ENCODE data around the gene LMAN1L.
A peak's percentile ranks its signal among the peaks of the same experiment; 100 is the strongest.

Gene LMAN1L

DNA sequence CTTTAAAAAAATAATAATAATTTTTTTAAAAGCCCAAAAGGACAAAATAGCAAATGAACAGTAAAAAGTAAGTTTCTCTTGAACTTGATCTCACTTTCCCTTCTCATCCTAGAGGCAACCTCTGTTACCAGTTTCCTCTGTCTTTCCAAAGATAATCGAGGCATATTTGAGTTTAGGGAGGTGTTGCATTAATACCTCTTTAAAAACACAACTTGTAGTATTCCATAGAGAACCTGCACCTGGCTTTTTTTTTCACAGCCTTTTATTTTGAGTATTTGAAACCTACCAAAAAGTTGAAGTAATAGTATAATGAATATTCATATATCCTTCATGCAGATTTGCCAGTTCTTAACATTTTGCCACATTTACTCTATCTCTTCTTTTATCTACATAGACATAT, 21.6 kb upstream of the LMAN1L start:
- Histone ChIP-seq H3K27ac (peak overlapping the region; percentile 74), H3K36me3 (replicated peaks) (no peaks in the 10 kb centered on the region), H3K27me3 (replicated peaks) (no peaks in the 10 kb centered on the region), H3K4me3 (ENCODE audit: low read depth, low read length) (no peak overlapping the region)
- in situ Hi-C loops (cut with HindIII; ENCODE audit: low pct_ligation_motif_present, low sequenced_read_pairs): no loop called here
- no peak for DNase-seq
- TF ChIP-seq, protein P1, sequence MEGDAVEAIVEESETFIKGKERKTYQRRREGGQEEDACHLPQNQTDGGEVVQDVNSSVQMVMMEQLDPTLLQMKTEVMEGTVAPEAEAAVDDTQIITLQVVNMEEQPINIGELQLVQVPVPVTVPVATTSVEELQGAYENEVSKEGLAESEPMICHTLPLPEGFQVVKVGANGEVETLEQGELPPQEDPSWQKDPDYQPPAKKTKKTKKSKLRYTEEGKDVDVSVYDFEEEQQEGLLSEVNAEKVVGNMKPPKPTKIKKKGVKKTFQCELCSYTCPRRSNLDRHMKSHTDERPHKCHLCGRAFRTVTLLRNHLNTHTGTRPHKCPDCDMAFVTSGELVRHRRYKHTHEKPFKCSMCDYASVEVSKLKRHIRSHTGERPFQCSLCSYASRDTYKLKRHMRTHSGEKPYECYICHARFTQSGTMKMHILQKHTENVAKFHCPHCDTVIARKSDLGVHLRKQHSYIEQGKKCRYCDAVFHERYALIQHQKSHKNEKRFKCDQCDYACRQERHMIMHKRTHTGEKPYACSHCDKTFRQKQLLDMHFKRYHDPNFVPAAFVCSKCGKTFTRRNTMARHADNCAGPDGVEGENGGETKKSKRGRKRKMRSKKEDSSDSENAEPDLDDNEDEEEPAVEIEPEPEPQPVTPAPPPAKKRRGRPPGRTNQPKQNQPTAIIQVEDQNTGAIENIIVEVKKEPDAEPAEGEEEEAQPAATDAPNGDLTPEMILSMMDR (IDR thresholded peaks at IDR 0.05; ENCODE audit: low read depth, low read length, missing control alignments): no peak

GRCh38 chr15:74791667-74792066, 21.0 kb upstream of the LMAN1L start:
- Histone ChIP-seq H3K4me3 (ENCODE audit: low read depth, low read length) (no peak overlapping the region), H3K27me3 (replicated peaks) (no peaks in the 10 kb centered on the region), H3K36me3 (replicated peaks) (no peaks in the 10 kb centered on the region), H3K27ac (no peak overlapping the region)
- DNase-seq: no peak
- TF ChIP-seq, protein P1 (IDR thresholded peaks at IDR 0.05; ENCODE audit: low read depth, low read length, missing control alignments): no peak
- in situ Hi-C loops (cut with HindIII; ENCODE audit: low pct_ligation_motif_present, low sequenced_read_pairs): no loop called here

GRCh38 chr15:74792227-74793016, 20.2 kb upstream of the LMAN1L start:
- Histone ChIP-seq H3K27ac (no peak overlapping the region), H3K36me3 (replicated peaks) (no peaks in the 10 kb centered on the region), H3K4me3 (ENCODE audit: low read depth, low read length) (no peak overlapping the region), H3K27me3 (replicated peaks) (no peaks in the 10 kb centered on the region)
- no peak for DNase-seq
- TF ChIP-seq, protein P1 (IDR thresholded peaks at IDR 0.05; ENCODE audit: low read depth, low read length, missing control alignments): no peak
- in situ Hi-C loops (cut with HindIII; ENCODE audit: low pct_ligation_motif_present, low sequenced_read_pairs): no loop called here

DNA sequence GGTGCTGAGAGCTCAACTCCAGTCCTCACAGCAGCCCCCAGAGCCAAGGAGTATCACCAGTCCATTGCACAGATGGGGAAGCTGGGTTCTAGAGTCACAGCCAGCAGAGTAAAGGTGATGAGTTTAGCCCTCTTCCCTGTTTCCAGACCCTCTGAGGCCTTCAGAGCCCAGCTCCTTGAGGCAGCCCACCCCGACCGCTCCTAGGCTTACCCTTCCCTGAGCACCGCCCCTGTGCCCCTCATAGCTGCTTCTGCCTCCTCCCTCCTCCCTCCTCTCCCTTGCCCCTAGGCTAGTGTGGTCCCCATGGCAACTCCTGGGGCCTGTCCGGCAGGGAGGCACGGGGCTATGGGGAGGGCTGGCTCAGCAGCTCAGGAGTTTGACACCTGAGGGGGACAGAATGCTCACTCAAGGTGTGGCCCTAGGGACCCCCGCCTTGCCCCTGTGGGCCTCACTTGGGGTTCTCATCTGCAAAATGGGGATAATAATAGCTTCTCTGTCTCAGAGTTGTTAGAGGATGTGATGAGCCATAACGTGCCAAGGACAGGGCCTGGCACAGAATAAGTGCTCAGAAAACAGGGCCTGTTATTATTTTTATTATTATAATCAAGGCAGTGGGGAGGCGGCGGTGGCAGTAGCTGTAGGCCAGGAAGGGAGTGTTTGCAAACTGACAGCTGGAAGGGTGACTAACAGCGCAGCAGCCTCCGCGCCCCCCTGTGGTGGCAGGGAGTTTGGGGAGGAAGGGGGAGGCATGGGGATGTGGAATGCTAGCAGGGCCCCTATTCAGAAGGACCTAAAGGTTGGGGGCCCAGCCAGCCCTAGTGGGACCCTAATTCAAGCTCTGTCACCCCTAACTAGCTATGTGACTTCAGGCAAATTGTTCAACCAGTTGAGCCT, 19.3 kb upstream of the LMAN1L start:
- TF ChIP-seq, protein P1 (IDR thresholded peaks at IDR 0.05; ENCODE audit: low read depth, low read length, missing control alignments): peak; percentile 80
- no peak overlapping the region for H3K4me3 ChIP-seq (ENCODE audit: low read depth, low read length)
- in situ Hi-C loops (cut with HindIII; ENCODE audit: low pct_ligation_motif_present, low sequenced_read_pairs): no loop called here
- H3K27me3 ChIP-seq (replicated peaks): no peaks in the 10 kb centered on the region
- H3K36me3 ChIP-seq (replicated peaks): peaks cover under 1% of the 10 kb centered on the region
- peak; percentile 56 for DNase-seq
- no peak overlapping the region for H3K27ac ChIP-seq

GRCh38 chr15:74794248-74794969, 18.2 kb upstream of the LMAN1L start:
- Histone ChIP-seq H3K4me3 (ENCODE audit: low read depth, low read length) (no peak overlapping the region), H3K27ac (no peak overlapping the region), H3K27me3 (replicated peaks) (no peaks in the 10 kb centered on the region), H3K36me3 (replicated peaks) (peaks cover 7% of the 10 kb centered on the region)
- no peak for DNase-seq
- in situ Hi-C loops (cut with HindIII; ENCODE audit: low pct_ligation_motif_present, low sequenced_read_pairs): no loop called here
- TF ChIP-seq, protein P1 (IDR thresholded peaks at IDR 0.05; ENCODE audit: low read depth, low read length, missing control alignments): no peak
